GM21723 (cell line): Measurements from ENCODE around the gene TMCO4.

Source experiments
- ATAC-seq: cut with Tn5 transposase; IDR thresholded peaks from one replicate; pipeline ENCODE4 v1.9.1; 2021; ENCODE audit warnings: mild to moderate bottlenecking, moderate library complexity; ENCODE audit not compliant: unreplicated experiment

The TMCO4 gene

DNA sequence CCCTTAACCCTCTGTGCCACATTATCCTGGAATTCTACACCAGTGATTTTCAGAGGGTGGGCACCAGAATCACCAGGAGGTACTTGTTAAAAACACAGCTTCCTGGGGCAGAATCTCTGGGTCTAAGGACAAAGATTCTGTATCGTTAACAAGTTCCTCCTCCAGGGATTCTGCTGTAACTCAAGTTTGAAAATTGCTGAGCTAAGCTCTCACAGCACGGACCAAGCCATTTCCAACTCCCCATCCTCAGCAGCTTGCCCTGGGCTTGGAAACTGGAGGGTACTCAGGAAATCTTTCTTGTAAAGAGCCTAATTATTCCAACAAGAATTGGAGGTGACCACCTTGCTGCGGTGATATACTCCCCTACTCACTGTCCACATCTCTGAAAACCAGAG is 48.8 kb downstream of the TMCO4 start:
- ATAC-seq: no peak

DNA sequence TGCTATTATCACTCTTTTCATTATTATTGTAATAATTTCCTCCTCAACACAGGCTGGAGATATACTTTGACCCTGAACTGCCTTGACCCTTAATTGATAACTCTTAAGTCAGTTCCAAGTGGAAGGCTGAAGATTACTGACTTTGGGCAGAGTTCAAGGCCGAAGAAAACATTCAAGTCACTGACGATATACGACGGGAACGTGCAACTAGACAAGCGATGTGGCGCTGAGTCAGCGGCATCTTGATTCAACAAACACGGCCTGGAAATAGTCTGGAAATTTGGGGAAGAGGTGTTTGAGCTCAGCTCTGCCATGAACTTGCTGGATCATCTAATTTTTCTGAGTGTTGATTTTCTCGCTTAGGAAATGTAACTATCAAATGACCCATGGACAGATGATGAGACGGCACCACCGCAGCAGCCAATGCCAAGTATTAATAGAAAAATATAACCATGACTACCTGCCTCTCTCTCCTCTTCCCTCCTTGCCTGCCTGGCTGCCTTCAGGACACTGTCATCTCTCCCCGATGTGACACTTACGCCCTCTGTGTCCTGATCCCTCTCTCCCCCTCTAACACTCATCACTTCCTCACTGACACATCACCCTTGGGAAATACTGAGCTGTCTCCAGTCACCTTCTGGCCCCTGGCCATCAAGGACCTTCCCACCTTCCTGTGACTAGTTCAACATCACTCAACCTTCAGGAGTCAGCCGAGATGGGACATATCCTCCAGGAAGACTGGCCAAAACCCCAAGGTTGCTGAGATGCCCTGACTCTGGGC is 49.4 kb downstream of the TMCO4 start:
- no peak for ATAC-seq

DNA sequence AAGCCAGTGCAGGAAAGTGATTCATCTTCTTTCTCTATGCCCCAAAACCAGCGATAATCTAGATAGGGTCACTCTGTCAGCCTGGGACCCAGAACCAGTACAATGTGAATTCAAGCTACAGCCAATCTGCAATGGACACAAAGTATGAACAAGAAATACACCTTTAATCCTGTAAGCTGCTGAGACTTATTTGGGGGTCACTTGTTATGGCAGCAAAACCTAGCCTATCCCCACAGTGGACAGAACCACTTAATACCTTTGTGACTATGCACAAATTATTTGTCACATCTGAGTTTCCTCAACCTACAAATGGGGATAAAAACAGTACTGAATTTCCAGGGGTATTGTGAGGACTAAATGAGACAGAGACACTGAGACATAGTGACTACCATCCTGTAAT is 50.0 kb downstream of the TMCO4 start:
- no peak for ATAC-seq

DNA sequence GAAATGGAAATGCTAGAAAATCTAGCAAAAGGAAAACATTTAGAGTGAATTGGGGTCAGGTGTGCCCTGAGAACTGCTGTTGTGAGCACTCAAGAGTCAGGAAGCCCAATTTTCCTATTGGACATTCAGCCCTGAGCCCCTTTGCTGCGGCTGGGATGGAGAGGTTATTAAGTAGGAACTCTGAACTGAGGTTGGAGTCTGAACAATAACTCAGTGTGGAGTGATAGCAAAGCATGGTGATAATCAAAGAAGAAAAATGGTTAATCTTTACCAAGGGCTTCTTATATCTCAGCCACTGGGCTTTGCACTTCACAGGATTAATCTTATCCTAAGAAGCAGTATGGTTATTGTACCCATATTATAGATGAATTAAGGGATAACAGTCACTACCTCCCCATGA is 52.0 kb downstream of the TMCO4 start:
- no peak for ATAC-seq

DNA sequence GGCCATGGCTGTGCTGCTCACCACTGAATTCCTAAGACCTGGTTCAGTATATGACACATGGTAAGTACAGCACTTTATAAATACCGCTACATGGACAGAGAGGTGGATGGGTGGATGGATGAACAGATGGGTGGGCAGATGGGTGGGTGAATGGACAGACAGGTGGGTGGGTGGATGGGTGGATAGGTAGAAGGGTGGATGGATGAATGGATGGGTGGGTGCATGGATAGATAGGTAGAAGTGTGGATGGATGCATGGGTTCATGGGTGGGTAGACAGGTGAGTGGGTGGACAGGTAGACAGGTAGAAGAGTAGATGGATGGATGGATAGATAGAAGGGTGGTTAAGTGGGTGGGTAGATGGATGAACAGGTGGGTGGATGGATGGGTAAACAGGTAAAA is 54.8 kb downstream of the TMCO4 start:
- ATAC-seq: no peak

DNA sequence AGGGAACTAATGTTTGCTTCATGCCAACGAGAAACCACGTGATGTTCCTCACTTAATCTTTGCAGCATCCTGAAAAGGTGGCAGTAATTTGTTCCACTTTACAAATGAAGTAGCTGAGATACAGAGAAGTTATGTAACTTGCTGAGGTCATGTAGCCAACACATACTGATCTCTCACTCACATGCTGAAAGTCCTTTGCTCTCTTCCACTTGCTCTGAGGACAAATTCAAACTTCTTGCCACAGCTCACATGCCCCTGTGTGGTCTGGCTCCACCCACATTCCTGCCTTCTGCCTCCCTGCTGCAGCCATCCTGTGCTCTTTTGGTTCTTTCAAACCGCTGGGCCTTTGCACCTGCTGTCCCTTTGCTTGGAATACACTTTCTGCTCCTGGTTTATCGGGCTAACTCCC is 55.4 kb downstream of the TMCO4 start:
- ATAC-seq: no peak

DNA sequence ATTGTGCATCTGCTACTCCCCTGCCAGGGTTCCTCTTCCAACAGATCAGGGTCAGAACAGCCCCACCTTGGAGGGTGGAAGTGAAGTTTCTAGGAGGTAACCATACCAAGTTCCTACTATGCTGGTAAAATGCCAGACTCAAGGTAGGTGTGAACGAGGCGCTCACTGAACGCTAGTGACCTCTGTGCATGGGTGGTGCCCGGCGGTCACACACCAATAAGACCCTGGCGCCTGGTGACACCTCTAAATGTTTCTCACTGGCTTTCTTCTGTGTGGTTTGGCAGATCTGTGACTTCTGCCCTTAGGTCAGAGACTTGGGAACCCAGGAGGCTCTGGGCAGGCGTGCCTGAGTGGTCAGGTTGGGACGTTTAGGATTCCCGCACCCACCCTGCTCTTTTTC is 55.9 kb downstream of the TMCO4 start:
- ATAC-seq: no peak

DNA sequence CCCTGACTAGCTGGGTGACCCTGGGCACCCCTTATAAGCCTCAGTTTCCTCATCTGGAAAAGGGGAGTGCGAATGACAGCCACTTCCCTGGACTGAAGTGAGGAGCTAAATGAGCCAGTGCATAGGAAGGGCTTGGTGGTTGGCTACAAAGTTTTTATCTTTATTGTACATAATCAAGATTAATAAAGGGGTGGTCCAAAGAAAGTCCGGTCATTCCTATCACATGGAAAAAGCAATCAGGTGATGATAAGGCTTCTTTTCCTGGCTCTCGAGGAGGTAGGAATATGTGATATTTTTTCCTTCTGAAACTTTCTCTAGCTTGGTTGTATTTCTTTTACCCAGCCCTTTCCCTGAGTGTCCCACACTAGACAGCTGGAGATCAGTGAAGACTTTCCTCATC is 56.5 kb downstream of the TMCO4 start:
- no peak for ATAC-seq

DNA sequence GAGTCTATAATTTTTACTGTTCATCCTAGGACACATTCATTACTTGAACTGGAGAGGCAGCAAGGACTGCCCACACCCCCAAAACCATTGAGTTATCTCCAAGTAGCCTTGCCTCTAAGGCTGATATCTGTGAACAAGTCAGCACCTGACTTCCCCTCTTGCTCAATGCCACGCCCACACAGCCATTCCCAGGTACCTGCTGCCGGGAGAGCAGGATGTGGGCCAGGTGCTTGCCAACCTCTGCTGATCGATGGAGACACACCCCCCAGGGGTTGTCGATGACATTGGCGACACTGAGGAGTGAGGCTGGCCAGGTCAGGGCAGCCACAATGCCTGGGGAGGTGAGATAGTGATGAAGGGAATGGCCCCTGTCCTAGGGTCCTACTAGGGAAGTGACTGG is 60.1 kb downstream of the TMCO4 start:
- no peak for ATAC-seq

DNA sequence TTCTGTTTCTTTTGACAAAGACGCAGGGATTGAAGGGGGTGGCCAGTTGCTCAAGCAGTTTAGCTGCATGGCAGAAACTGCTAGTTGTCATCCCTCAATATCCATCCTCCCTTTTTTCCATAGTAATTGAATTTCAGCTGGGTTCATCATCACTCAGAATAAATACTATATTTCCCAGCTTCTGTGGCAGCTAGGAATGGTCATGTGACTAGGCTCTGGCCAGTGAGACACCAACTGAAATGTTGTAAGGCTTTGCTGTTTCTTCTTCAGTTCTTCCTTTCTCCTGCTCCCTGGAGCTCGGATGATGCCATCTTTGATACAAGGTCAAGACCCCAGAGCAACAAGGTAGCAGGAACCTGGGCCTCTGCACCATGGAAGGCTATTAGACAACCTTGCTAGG is 61.0 kb downstream of the TMCO4 start:
- no peak for ATAC-seq

DNA sequence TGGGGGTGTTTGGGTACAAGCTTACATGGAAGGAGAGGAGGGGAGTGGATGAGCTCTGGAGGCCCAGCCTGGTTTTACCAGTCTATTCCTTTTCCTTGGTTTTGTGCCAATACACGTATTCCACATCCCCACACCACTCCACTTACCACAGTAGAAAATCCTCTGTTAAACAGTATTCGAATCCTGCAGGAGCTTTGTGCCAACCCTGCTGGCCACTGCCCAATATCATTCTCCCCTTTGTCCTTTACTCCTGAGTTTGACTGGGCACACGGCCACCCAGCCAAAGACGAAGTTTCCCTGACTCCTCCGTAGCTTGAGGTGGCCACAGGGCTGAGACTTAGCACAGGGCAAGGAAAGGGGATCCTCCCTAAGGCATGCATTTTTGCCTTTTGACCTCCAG is 61.6 kb downstream of the TMCO4 start:
- ATAC-seq: no peak

DNA sequence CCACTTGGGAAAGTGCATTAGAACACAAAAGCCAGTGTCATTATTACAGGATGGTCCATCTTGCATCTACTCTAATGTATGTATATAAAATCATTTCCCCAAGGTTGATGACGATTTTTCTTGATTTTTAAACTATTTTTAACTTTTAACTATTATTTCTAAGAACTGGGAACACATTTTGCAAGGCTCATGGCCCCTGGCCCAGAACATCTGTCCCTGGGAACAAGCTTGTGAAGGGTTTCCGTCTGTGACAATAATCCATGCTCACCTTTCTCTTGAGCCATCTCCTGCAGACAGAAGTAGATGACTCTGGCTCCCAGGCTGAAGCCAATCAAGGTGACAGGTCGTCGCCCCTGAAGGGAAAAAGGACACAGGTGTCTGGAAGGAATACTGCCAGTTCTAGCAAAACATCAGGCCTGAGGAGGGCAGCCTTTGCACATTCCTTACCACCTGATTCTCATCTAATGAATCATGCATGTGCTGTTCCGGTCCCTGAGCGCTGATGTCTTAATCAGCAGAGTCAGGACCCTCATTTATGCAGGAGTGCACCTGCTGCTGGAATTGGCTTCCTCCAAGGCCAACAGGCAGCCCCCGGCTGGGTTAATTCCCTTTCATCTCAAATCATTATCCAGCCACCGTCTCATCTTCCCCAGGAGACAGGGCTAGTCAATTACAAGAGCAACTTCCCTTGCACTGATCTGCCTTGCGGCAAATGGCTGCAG is 62.5 kb downstream of the TMCO4 start:
- ATAC-seq: no peak

DNA sequence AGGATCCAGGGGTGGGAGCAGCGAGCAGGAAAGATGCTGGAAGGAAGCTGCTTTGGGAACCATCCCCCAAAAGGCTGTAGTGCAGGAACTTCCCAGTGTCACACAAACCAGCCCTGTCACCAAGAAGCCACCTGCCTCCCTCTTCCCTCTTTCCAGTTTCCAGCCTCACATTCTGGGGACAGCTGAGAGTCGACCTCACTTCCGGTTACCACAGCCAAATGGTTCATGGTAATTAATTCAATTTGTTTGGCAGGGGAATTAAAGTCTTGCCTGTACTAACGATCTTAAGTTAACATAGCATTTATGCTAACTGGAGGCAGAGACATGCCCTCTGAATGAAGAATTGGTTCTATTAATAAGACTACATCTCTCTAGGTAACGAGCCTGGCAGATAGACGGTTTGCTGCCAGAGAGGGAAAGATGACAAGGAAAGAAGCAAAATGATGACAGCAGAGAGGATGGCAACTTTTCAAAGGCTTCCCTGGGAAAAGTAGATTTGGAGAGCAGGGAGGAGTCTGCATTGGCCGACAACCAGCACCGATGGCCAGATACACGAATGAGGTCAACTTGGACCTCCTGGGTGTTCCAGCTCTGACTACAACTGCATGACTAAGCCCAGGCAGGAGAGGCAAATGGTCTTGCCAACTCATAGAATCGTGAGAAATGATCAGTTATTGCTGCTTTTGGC is 64.1 kb downstream of the TMCO4 start:
- ATAC-seq: no peak

DNA sequence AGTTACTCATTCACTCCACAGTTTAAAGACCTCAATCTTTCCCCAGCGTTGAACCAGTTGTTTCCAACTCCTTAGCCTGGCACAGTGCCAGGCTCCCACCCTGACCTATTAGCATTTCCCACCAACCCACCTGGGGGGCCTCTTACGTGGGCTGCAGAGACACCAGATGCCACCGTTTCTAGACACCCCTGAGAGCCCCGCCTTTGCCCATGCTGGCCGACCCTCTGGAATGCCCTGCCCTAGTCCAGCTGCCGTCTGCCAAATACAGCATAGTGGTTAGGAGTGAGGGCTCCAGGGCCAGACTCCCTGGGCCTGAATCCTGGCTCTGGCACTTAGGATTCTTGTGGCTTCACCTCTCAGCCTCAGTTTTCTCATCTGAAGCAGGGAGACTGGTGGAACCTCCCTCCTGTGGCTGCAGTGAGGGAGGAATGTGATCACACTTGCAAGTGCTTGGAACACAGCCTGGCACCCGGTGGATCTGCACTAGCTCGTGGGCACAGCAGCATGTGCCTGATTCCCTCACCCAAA is 65.2 kb downstream of the TMCO4 start:
- no peak for ATAC-seq

DNA sequence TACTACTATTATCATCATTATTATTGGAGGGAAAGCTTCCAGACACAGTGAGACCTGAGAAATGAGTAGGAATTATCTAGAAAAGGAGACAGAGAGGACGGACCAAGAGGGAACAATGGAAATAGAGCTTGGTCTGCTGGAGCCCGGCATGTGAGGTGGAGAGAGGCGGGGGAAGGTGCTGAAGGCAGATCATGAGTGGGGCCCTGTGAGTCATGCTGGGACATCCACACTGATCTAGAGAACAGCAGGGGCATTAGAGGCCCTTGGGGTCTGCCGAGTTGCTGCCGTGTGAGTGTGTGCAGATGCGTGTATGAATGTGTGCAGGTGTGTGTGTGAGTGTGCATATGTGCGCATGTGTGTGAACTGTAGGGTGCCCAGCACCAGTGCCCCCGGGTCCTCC is 65.7 kb downstream of the TMCO4 start:
- no peak for ATAC-seq

DNA sequence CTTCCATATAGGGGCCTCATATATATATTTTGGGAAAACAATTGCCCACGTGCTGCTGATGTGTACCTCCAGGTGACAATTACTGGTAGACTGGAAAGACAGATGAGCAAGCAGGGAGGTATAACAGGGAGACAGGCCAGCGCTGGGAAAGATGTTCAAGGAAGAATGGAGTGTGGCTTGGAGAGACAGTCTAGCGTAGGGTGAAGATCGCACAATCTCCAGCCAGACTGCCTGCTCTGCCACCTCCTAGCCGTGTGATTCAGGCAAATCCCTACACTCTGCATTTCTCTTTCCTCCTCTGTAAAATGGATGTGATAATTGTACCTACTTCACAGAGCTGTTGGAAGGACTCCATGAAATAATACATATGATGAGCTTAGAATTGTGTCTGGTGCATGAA is 66.1 kb downstream of the TMCO4 start:
- no peak for ATAC-seq

DNA sequence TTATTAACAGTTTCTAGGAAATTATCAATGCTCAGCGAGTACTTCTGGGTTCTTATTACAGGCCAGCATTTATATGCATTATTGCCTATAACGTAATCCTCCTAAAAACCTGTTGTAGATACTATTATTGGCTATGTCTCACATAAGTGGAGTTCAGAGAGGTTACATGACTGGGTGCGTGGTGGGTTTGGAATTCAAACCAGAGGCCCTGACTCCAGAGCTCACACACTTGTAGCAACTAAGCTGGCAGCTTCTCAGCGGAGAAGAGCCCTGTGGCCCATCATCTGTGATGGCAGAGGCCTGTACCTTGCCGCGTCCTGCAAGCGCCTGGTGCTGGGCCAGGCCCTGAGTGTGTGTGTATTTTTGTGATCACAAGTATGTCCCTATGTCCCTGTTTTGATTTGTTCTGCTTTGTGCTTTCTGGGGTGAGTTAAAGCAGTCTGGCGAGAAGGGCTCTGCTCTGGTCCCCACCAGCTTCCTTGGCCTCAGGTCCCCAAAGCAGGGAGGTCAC is 68.3 kb downstream of the TMCO4 start:
- no peak for ATAC-seq

DNA sequence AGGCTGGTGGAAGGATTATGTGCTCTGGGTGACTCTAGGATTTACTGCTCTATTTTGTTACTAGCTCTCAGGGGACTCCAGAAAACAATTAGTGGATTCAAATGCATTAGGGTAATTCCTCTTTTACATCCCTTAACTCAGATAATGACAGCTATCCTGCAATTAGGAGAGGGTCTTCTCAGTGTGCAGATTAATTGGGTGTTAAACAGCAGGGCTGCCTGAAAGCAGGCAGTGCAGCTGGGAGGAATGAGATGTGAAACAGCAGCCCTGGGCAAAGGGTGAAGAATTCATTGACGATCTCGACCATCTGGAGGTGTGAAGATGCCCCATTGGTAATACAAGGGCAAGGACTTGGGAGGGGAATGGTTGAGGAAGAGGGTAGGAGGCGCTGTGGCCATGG is 68.9 kb downstream of the TMCO4 start:
- no peak for ATAC-seq

DNA sequence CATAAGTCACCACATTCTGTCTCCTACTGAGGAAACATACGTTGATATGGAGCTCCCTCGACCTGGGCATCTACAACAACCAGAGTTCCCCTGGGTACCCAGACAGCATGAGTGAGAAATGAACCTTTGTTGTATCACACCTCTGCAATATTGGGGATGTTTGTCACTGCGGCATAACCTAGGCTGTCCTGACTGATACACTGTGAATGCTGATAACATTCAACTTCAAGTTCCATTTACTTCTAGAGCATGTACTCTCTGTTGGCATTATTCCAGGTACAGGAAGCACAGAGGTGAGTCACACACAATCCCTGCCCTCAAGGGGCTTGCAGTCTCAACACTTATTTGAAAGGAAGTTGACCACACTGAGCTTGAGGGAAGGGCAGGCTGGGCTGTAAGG is 69.5 kb downstream of the TMCO4 start:
- no peak for ATAC-seq

DNA sequence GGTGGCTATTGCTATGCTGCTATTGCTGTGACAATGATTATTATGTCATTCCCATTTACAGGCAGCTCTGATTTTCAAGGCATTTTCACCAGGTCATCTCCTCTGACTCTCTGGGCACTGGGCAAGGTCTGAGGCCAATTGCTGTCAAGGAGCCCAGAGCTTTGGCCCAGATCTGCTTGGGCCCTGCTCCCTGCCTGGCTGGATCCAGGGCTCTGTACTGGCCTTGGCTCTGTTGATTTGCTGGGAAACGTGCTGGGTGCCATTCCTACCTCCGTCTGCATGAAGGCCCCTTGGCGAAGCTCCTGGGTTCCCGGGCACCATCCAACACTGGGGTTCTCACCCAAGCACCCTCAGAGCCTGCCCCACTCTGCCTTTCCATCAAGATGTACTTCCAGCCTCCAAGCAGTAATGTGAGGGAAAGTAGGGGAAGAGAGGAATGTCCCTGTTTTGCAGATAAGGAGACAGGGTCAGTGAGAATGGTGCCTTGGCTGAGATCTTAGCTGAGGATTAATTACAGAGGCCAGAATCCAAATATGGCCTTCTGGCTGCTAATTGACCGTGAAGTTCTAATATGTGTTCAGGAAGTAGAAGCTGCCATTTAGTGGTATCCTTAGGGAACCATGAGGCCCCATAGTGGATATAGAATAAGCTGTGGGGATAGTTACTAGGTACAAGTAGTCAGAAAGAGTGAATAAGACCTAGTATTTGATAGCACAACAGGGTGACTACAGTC is 71.1 kb downstream of the TMCO4 start:
- no peak for ATAC-seq

DNA sequence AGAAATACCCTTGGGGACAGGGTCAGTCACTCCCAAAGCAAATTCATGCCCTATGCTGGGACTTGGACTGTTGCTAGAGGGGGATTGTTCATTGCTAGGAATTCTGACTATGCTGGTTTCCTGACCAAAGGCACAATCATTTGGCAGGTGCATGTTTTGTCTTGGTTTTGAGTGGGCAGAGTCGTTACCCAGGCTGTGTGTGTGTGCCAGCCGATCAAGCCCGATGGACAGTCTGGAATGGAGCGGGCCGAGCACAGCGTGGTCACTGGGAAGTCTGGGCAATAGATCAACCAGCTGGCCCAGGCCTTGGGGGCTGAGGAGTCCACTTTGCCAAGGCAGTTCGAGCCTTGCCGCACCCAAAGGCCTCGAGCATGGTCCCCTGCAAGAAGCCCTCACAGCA is 74.1 kb downstream of the TMCO4 start:
- no peak for ATAC-seq
